Central memory CD8-positive, alpha-beta T cell (primary cell): Measurements from ENCODE around the gene FAM236A.
"Not testable (repeated sequence)": the region's sequence is repeated elsewhere in the genome, so short reads cannot be mapped to it uniquely, and the experiment has no call there.

ENCODE experiments used
- ATAC-seq: fragments of 150-1000 bp; cut with Tn5 transposase; replicated peaks from 2 replicates; pipeline ENCODE4 v1.10.0; 2022; ENCODE audit warnings: mild to moderate bottlenecking, moderate FRiP score, moderate number of reproducible peaks; ENCODE audit not compliant: poor library complexity, severe bottlenecking; ENCODE audit errors: extremely low read depth
- DNase-seq, 2 donors: peaks; one replicate each; pipeline ENCODE4 v3.0.0; 2021; ENCODE audit warnings: low spot score in 2 of 2
- H3K27ac Mint-ChIP-seq: one replicate; pipeline ENCODE4 v1.8.0; 2022; ENCODE audit warnings: low read depth, mild to moderate bottlenecking, moderate library complexity, mixed read lengths
- H3K27me3 Mint-ChIP-seq: one replicate; pipeline ENCODE4 v1.8.0; 2022; ENCODE audit warnings: mixed read lengths
- H3K36me3 Mint-ChIP-seq: one replicate; pipeline ENCODE4 v1.8.0; 2022; ENCODE audit warnings: mild to moderate bottlenecking, moderate library complexity, mixed read lengths; ENCODE audit not compliant: insufficient read depth
- H3K4me1 Mint-ChIP-seq: one replicate; pipeline ENCODE4 v1.8.0; 2022; ENCODE audit warnings: mixed read lengths
- H3K4me3 Mint-ChIP-seq: one replicate; pipeline ENCODE4 v1.8.0; 2022; ENCODE audit warnings: mild to moderate bottlenecking, moderate library complexity, mixed read lengths
- H3K9me3 Mint-ChIP-seq: one replicate; pipeline ENCODE4 v1.8.0; 2022; ENCODE audit warnings: mixed read lengths

Gene FAM236A

GRCh38 chrX:72980894-72981469 lies 43.0 kb downstream of the FAM236A start:
- not testable (repeated sequence) for H3K27me3 Mint-ChIP-seq, DNase-seq, H3K4me1 Mint-ChIP-seq, H3K9me3 Mint-ChIP-seq, H3K36me3 Mint-ChIP-seq, H3K27ac Mint-ChIP-seq, H3K4me3 Mint-ChIP-seq, ATAC-seq
